GM04504 (cell line): ENCODE results near the gene CCL28.
"Not testable (repeated sequence)": the region's sequence is repeated elsewhere in the genome, so short reads cannot be mapped to it uniquely, and the experiment has no call there.

Experiments used
- DNase-seq: peaks from one replicate; pipeline ENCODE4 v3.0.0-alpha.2; 2012; ENCODE audit warnings: low read depth

The CCL28 gene, protein sequence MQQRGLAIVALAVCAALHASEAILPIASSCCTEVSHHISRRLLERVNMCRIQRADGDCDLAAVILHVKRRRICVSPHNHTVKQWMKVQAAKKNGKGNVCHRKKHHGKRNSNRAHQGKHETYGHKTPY

DNA sequence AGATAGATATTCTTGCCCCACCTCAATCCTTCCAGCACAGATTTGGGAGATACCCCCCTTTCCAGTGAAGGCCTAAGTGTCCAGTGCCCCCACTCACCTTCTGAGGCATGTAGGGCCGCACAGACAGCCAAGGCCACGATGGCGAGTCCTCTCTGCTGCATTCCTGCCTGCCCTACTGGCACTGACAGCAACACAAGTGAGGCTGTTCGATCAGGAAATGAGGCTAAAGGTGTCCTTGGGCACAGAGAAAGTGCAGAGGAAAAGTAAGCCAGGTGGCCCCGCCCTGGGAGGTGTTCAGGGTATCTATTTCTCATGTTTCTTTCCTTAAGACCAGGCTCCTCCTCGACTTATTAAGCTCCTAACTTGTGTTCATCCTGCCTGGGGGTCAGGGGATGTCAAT is at the start of gene CCL28:
Gene CCL28, minus strand, starts transcription at position 236 of the 400 bp plus-strand sequence. Its CDS starts 75 bp downstream, at position 161.
- DNase-seq, result no peak

DNA sequence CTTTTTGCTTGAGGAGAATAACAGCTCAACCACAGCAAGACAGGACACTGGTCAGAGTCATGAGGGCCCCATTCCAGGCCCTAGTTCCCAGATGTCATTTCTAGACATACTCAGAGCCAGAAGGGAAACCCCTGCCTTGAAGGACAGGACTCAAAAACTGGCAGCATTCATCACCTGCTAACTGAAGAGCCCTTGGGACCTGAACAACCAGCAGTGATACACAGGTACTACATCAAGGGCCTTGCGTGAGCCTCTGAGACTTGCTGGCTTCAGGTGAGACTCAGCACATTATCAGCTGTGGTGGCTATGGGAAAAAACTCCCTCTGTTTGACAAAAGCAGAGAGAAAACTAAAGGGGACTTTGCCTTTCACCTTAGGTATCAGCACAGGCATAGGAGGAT is 48.9 kb upstream of the CCL28 start:
- no peak for DNase-seq

DNA sequence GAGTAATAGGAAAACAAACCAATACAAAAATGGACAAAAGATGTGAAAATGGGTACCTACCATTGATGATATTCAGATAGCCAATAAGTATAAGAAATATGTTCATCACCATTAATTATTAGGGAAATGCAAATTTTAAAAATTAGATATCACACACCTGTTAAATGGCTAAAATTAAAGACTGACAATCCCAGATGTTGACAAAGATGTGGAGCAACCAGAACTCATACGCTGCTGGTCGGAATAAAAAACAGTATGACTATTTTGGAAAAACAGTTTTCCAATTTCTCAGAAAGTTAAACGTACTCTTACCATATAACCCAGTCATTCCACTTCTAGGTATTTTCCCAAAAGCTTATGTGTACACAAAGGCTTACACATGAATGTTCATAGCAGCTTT is 44.4 kb upstream of the CCL28 start:
- DNase-seq, result no peak

DNA sequence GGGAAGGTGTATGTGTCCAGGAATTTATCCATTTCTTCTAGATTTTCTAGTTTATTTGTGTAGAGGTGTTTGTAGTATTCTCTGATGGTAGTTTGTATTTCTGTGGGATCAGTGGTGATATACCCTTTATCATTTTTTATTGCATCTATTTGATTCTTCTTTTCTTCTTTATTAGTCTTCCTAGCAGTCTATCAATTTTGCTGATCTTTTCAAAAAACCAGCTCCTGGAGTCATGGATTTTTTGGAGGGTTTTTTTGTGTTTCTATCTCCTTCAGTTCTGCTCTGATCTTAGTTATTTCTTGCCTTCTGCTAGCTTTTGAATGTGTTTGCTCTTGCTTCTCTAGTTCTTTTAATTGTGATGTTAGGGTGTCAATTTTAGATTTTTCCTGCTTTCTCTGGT is 29.4 kb upstream of the CCL28 start:
- not testable (repeated sequence) for DNase-seq

DNA sequence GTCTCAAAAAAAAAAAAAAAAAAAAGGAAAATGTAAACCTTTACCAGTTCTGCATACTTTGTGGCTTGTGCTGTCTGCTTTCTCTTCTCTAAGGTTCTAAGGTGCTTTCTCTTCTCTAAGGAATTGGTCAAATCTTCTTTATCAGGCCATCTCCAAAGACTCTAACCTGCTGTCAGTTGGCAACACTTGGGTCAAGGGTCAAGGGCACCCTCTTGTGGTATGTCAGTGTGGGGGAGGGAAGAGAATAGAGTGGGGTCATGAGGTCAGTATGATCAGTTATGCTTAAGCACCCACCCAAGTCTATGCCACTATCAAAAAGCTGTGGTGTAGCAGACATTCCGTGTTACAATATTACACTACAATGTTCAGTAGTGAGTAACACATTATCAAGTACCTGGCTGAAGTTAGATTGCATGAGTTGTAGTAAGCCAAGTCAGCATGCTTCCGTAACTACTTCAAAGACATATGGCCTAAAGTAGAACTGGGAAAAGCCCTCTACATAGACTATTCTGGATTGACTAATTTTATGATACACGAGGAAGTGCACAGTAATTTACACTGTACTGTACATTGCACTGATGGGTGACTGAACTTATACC is 25.0 kb upstream of the CCL28 start:
- no peak for DNase-seq

DNA sequence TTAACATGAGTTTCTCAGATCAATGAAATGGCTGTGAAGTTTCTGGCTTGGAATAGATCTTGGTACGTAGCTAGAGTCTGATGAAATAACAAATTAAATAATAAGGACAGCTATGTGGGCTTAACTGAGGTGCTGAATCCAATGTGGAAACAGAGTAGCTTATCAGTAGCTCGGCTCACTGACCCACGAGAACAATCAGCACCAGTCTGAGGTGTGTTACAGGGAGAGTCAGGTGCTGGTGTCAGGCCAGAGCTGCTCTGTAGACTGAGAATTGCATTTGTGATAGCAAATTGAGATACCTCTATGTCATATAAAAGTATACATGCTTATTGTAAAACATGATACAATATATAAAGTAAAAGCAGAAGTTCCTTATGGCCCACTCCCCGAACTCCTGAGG is 21.2 kb upstream of the CCL28 start:
- DNase-seq, result no peak

DNA sequence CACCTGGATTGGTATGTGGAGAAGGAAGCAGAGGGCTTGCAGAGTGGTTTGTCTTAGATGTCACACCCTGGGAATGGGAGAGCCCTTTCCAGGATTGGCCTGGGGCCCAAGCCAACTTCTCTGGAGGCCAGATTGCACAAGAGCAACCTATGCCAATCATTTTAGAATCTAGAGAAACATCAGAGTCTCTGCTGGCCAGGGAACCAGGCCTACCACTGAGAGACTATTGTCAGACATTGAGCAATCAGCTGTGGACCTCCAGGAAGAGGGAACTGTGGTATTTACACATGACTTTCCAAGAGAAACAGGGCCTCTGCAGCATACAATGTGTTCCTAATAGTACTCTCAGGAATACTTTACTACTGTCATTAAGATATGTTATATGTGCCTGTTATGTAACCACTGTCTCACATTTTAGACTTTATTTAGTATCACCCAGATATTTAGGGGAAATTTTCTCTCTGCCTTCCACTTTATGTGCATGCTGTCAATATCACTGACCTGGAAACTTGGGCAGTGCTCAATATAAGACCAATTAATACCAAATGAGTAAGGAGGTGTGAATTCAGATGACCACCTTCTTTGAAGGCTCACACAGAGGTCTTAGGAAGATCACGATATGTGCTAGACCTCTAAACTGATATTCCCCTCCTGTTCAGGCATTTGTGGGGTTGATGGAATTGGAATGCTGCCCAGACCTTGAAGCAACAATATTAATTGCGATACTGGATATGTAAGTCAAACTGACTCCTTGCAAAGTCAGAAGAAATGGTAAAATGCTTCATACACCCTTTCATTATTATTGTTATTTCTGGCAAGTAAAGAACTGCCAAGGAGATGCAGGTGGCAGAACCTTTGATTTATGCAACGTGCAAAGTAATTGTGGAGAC is 20.5 kb upstream of the CCL28 start:
- DNase-seq, result peak; percentile 50

DNA sequence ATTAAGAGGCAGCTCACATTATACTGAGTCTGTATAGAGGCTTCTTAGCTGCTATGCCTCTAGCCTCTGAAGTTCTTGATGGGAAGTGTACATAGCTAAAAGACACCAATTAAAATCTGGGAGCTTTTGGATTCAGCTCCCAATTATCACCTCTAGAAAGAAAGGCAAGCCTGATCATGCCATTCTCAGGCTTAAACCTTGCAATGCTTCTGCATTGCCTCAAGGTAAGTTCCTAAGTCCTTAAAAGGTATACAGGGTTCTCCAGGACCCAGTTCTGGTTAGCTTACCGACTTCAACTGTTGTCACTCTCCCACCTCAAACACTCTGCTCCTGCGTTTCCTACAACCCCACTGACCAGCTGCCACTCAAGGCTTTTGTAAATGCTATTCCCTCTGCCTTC is 17.5 kb upstream of the CCL28 start:
- DNase-seq, result no peak

DNA sequence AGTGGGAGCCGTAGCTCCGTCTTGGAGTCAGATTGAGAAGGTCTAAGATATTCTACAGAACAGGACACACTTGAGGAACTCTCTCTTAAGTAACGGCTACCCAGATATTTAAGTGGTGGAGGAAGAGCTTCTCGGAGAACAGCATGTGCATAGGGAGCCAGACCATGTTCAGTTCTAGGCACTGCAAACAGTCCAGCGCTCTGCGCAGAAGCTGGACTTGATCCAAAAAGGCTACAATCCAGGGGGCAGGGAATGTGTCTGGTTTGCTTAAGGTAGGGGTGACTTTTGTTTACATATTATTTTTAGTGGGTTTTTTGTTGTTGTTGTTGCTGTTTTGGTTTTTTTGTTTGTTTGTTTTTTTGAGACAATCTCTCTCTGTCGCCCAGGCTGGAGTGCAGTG is 16.8 kb upstream of the CCL28 start:
- DNase-seq, result no peak

DNA sequence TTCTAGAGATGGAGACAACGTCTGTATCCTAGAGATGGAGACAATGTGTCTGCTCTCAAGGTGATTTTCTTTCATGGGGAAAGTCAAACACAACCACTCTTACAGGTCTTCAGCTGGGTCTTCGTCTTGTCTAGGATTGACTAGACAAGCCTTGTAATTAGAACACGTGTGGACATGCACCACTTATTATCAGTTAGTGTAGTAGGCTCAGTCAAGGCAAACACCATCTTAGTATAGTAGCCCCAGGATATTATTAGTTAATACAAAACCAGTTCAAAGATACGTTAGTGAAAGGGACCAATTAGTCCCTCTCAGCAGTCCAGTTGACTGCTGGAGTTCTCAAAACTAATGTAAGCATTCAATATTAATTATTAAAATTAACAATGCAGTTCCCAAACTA is 15.1 kb upstream of the CCL28 start:
- DNase-seq, result no peak

DNA sequence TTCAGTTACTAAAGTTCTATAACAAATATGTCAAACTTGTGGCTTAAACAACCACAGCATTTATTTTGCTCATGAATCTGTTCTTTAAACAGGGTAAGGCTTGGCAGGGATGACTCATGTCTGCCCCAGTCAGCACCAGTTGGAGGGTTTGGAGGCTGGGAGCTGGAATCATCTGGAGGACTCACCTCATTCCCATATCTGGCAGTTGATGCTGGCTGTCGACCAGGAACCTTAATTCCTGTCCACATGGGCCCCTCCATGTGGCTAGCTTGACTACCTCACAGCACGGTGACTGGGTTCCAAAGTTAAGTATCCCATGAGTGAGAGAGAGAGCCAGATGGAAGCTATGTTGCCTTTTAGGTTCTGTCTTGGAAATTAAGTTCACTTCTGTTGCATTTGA is 13.8 kb upstream of the CCL28 start:
- peak; percentile 45 for DNase-seq

DNA sequence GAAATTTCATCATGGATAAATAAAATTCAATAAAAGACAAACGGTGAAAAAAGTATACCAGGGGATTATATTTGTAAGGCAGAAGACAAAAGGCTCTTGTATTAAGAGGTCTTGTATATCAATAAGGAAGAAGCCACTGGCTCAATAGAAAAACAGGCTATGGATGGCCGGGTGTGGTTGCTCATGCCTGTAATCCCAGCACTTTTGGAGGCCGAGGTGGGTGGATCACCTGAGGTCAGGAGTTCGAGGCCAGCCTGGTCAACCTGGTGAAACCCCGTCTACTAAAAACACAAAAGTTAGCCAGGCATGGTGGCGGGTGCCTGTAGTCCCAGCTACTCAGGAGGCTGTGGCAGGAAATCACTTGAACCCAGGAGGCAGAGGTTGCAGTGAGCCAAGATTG is 10.9 kb upstream of the CCL28 start:
- not testable (repeated sequence) for DNase-seq

DNA sequence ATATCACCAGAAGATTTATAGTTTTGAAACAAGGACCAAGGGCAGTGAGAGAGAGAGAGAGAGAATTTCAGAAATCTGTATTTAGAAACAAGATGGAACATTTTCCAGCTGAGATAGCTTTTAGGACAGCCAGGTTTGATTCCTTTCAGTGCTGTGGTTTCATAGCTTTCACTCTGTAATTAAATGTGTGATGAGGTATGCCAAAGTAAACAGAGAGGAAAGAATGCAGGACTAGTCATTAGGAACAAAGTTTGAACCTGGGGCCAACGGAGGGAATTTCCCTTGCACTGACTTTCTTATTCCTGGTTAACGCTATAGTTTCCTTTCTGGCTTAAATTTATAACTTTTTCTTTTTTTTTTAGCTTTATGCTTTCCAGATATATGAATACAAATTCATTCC is 10.0 kb upstream of the CCL28 start:
- no peak for DNase-seq

DNA sequence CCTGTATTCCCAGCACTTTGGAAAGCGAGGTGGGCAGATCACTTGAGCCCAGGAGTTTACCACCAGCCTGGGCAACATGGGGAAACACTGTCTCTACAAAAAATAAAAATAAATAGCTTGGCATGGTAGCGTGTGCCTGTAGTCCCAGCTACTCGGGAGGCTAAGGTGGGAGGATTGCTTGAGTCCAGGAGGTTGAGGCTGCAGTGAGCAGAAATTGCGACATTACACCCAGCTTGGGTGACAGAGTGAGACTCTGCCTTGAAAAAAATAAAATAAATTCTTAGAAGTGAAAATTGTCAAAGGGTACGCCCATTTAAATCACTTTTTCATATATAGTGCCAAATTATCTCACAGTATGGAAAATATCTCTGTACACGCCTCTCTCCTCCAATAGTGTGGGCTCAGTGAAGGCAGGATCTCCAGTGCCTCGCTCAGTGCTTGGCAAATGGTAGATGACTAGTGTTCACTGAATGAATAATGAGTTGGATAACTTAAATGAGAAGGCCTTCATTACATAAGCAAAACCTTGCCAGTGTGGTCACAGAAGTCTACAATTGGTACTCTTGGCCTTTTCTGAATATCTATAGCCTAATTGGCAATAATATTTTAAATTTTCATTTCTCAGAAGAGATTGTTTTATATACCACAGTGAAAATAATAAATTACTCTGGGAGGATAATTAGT is 9.4 kb upstream of the CCL28 start:
- DNase-seq, result no peak

DNA sequence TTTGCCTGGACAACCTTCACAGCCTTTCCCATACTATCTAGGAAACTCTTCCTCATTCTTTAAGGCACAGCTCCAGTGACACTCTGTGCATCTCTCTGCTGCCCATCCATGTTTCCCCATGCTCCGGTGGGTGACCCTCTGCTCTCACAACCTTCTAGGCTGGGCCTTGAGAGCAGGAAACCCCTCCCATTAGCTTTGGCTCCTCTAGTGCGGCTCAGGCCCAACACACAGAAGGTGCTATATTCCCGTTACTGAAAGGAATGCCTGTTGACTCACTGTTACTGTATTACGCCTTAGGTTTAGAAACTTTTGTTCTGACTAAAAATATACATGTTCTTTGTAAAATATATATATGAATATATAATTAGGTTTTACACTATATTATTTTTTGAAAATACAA is 8.1 kb upstream of the CCL28 start:
- DNase-seq, result no peak

DNA sequence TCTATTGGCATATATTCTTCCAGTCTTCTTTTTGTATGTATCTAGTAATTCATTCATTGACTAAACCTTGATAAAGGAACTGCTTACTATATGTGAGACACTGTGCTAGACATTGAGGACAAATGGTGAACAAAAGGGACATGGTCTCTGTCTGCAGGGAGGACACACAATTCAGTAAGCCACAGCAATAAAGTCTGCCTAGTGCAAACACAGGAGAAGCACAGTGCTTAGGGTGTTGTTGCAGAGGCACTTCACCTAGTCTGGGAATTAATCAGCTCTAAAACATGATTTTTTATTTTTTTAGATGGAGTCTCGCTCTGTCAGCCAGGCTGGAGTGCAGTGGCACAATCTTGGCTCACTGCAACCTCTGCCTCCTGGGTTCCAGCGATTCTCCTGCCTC is 6.4 kb upstream of the CCL28 start:
- no peak for DNase-seq

DNA sequence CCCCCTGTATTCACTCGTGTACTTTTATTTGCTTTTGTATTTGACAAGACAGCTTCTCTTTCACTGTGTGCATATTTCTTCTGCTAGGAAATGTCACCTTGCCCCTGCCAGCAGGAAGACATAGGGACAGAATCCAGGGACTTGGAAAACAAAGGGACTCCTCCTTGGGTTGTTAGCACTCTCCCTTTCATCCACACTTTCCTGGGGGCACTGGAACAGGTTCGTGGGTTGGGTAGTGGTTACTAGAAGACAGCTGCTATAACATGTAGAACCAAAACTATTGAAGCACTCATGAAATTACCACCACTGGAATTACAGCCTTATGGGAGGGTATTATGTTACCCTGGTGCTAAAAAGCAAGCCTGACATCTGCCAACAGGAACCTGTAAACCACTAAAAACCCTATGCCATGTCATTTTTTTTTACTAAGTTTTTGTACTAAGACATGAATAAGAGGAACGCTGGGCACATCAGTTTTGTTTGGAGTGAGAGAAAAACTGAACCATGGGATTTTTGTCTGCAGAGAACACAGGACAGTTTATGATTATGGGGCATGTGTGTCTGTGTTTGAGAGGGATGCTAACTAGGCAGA is 4.7 kb upstream of the CCL28 start:
- no peak for DNase-seq

DNA sequence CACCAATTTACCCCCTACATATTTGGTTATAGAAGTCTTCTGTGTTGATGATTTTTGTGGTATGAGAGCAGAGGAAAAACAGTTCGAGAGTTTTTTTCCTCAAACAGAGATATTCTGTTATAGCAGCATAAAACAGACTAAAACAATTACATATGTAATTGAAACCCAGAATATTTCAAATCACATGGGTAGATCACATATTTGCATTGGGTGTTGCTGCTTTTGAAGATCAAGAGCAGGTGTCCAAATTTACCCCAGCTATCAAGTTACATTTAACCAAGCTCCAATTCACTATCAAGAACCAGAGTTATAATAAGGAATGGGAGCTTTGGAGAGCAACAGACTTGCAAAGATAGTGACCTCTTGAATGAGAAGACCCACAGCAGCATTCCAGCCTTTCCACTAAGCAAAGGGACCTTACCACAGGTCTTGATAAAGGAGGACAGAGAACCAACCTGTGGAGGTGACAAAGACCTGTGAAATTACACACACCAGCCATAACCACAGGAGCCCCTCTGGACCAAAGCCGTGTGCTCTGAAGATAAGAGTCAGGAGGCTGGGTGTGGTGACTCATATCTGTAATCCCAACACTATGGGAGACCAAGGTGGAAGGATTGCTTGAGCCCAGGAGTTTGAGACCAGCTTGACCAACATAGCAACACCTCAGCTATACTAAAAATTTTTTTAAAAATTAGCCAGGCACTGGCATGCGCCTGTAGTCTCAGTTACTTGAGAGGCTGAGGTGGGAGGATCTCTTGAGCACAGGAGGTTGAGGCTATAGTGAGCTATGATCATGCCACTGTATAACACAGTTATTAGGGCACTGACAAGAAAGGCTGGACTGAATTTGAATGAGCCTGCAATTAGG is 4.0 kb upstream of the CCL28 start:
- DNase-seq, result no peak

DNA sequence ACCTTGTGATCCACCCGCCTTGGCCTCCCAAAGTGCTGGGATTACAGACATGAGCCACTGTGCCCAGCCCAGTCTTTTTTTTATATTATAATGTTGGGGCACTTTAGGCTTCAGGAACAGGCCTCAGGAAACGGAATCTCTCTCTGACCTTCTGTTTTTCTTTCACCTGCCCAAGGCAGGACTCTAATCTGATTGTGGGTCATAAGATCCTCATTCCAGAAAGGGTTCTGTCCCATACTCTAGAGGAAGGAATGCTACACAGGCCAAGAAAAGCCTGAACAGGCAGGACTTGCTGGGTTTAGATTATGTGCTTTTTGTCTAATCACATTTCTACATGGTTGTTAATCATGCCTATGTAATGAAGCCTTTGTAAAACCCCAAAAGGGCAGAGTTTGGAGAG is 1.8 kb upstream of the CCL28 start:
- DNase-seq, result no peak

DNA sequence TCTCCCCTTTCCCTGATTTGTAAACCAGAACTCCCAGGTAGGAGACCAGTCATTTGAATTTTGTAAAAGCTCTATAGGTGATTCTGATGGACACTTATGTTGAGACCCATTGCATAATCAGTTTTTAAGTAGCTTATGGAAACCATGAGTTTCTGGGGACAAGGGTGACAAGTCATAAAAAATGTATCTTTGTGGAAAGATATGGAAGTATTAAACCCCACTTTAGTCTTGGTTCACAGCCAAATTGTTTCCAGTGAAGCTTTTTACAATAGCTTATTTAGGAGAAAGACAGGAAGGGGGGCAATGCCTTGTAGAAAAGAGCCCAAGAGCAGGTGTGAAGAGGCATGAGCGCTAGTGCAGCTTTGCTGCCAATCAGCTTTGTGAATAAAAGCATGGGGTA is 453 bp upstream of the CCL28 start:
- no peak for DNase-seq

DNA sequence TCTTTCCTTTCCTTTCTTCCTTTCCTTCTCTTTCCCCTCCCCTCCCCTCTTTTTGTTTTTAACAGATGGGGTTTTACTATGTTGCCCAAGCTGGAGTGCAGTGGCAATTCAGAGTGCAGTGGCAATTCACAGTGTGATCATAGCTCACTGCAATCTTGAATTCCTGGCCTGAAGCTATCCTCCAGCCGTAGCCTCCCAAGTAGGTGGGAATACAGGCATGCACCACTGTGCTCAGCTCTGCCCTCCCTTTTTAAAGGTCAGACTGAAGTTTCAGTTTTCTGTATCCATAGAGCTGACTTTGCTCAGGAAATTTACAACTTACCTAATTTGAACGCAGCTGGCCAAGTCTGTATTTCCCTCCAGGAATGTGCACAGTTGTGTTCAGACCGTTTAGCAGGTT is 696 bp downstream of the CCL28 start:
- DNase-seq, result no peak

DNA sequence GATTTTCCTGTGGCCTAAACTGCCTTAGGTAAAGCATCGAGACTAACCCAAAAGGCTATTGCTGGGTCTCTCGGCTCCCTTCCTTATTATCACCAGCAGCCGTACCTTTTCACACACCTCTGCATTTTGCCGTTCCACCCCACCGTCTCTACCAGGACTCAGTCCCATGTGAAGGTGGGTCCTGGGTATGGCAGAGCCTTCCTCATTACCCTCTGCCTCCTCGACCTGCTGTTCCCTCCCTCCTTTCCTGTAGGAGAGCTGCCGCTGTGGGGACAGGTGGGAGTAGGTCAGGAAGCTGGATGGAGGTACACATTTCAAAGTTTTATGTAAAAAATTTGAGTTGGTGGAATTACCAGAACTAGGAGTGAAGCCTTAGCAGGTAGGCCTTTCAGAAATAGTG is 1.8 kb downstream of the CCL28 start:
- no peak for DNase-seq
